ENCODE measurements around the gene ANKRD18A.

Gene ANKRD18A

DNA sequence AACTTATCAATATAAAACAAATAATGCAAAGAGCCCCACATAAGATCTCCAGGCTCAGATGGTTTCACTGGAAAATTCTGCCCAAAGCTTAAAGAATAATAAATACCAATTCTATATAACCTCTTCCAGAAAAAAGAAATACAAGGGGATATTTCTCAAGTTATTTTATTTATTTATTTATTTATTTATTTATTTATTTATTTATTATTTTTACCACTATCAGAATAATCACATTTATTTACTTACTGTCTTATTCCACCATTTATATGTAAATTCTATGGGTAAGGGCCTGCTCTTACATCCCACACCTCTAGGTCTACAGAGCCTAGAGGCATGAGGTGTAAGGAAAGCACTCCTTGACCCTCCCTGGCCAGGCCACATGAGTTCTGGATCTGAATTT lies 91.1 kb downstream of the ANKRD18A start (continued):
- no peak for TF ChIP-seq ZBTB10 (tag by site-specific recombination; IDR thresholded peaks at IDR 0.05)
- peak; percentile 50 for TF ChIP-seq ZNF555 (tag by site-specific recombination; conservative IDR thresholded peaks at IDR 0.05)
- no peak for TF ChIP-seq ZNF18 (tag by site-specific recombination; IDR thresholded peaks at IDR 0.05)
- TF ChIP-seq, protein P1, sequence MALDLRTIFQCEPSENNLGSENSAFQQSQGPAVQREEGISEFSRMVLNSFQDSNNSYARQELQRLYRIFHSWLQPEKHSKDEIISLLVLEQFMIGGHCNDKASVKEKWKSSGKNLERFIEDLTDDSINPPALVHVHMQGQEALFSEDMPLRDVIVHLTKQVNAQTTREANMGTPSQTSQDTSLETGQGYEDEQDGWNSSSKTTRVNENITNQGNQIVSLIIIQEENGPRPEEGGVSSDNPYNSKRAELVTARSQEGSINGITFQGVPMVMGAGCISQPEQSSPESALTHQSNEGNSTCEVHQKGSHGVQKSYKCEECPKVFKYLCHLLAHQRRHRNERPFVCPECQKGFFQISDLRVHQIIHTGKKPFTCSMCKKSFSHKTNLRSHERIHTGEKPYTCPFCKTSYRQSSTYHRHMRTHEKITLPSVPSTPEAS (tag by site-specific recombination; IDR thresholded peaks at IDR 0.05): no peak
- TF ChIP-seq TCF7L2 (IDR thresholded peaks at IDR 0.05; ENCODE audit: borderline replicate concordance, low read depth, low read length): no peak
- no peak for TF ChIP-seq ZNF37A (tag by site-specific recombination; IDR thresholded peaks at IDR 0.05)
- no peak for TF ChIP-seq ZNF521 (tag by site-specific recombination; IDR thresholded peaks at IDR 0.05)
- no peak for TF ChIP-seq KLF16 (tag by site-specific recombination; IDR thresholded peaks at IDR 0.05)
- TF ChIP-seq BCL11A (tag by site-specific recombination; IDR thresholded peaks at IDR 0.05; ENCODE audit: low read depth): no peak
- TF ChIP-seq, protein P2, sequence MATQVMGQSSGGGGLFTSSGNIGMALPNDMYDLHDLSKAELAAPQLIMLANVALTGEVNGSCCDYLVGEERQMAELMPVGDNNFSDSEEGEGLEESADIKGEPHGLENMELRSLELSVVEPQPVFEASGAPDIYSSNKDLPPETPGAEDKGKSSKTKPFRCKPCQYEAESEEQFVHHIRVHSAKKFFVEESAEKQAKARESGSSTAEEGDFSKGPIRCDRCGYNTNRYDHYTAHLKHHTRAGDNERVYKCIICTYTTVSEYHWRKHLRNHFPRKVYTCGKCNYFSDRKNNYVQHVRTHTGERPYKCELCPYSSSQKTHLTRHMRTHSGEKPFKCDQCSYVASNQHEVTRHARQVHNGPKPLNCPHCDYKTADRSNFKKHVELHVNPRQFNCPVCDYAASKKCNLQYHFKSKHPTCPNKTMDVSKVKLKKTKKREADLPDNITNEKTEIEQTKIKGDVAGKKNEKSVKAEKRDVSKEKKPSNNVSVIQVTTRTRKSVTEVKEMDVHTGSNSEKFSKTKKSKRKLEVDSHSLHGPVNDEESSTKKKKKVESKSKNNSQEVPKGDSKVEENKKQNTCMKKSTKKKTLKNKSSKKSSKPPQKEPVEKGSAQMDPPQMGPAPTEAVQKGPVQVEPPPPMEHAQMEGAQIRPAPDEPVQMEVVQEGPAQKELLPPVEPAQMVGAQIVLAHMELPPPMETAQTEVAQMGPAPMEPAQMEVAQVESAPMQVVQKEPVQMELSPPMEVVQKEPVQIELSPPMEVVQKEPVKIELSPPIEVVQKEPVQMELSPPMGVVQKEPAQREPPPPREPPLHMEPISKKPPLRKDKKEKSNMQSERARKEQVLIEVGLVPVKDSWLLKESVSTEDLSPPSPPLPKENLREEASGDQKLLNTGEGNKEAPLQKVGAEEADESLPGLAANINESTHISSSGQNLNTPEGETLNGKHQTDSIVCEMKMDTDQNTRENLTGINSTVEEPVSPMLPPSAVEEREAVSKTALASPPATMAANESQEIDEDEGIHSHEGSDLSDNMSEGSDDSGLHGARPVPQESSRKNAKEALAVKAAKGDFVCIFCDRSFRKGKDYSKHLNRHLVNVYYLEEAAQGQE (tag by site-specific recombination; IDR thresholded peaks at IDR 0.05): peak; percentile 49; the same call in 1 of the 2 replicates
- TF ChIP-seq, protein P3, sequence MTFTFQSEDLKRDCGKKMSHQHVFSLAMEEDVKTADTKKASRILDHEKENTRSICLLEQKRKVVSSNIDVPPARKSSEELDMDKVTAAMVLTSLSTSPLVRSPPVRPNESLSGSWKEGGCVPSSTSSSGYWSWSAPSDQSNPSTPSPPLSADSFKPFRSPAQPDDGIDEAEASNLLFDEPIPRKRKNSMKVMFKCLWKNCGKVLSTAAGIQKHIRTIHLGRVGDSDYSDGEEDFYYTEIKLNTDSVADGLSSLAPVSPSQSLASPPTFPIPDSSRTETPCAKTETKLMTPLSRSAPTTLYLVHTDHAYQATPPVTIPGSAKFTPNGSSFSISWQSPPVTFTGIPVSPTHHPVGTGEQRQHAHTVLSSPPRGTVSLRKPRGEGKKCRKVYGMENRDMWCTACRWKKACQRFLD (tag by site-specific recombination; IDR thresholded peaks at IDR 0.05): no peak
- no peak for TF ChIP-seq REPIN1 (tag by site-specific recombination; IDR thresholded peaks at IDR 0.05; ENCODE audit: low read depth)
- peak; percentile 37; the same call in 1 of the 2 replicates for TF ChIP-seq ZXDB (tag by site-specific recombination; IDR thresholded peaks at IDR 0.05)
- TF ChIP-seq, protein P4, sequence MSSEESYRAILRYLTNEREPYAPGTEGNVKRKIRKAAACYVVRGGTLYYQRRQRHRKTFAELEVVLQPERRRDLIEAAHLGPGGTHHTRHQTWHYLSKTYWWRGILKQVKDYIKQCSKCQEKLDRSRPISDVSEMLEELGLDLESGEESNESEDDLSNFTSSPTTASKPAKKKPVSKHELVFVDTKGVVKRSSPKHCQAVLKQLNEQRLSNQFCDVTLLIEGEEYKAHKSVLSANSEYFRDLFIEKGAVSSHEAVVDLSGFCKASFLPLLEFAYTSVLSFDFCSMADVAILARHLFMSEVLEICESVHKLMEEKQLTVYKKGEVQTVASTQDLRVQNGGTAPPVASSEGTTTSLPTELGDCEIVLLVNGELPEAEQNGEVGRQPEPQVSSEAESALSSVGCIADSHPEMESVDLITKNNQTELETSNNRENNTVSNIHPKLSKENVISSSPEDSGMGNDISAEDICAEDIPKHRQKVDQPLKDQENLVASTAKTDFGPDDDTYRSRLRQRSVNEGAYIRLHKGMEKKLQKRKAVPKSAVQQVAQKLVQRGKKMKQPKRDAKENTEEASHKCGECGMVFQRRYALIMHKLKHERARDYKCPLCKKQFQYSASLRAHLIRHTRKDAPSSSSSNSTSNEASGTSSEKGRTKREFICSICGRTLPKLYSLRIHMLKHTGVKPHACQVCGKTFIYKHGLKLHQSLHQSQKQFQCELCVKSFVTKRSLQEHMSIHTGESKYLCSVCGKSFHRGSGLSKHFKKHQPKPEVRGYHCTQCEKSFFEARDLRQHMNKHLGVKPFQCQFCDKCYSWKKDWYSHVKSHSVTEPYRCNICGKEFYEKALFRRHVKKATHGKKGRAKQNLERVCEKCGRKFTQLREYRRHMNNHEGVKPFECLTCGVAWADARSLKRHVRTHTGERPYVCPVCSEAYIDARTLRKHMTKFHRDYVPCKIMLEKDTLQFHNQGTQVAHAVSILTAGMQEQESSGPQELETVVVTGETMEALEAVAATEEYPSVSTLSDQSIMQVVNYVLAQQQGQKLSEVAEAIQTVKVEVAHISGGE (tag by site-specific recombination; conservative IDR thresholded peaks at IDR 0.05; ENCODE audit: low read depth): peak; percentile 68
- TF ChIP-seq, protein P5, sequence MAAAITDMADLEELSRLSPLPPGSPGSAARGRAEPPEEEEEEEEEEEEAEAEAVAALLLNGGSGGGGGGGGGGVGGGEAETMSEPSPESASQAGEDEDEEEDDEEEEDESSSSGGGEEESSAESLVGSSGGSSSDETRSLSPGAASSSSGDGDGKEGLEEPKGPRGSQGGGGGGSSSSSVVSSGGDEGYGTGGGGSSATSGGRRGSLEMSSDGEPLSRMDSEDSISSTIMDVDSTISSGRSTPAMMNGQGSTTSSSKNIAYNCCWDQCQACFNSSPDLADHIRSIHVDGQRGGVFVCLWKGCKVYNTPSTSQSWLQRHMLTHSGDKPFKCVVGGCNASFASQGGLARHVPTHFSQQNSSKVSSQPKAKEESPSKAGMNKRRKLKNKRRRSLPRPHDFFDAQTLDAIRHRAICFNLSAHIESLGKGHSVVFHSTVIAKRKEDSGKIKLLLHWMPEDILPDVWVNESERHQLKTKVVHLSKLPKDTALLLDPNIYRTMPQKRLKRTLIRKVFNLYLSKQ (tag by site-specific recombination; IDR thresholded peaks at IDR 0.05; ENCODE audit: borderline replicate concordance): no peak
- no peak for TF ChIP-seq ZFP41 (tag by site-specific recombination; IDR thresholded peaks at IDR 0.05; ENCODE audit: borderline replicate concordance)
- TF ChIP-seq ZNF366 (tag by site-specific recombination; conservative IDR thresholded peaks at IDR 0.05): no peak
- no peak for TF ChIP-seq ZNF214 (tag by site-specific recombination; IDR thresholded peaks at IDR 0.05; ENCODE audit: borderline replicate concordance)
- no peak for TF ChIP-seq ZNF449 (tag by site-specific recombination; IDR thresholded peaks at IDR 0.05)
- TF ChIP-seq ZFP37 (tag by site-specific recombination; IDR thresholded peaks at IDR 0.05): no peak
- no peak for TF ChIP-seq SCRT2 (tag by site-specific recombination; IDR thresholded peaks at IDR 0.05)
- no peak for TF ChIP-seq YY1 (tag by site-specific recombination; IDR thresholded peaks at IDR 0.05)
- no peak for TF ChIP-seq EGR2 (tag by site-specific recombination; IDR thresholded peaks at IDR 0.05; ENCODE audit: low read depth)

Data from HEK293 (cell line).